Caki2 (cell line): ENCODE data around the gene KLF11. TPM values are rescaled to one million over a fixed set of nuclear protein-coding genes. Genes with fewer than 3 reads are reported as not detected.

Source experiments
- DNase-seq: peaks from one replicate; pipeline ENCODE4 v3.0.0-alpha.2; 2015; ENCODE audit warnings: low read depth
- in situ Hi-C: cut with HindIII; loops from 2 replicates; pipeline ENCODE4 v1.10.0; 2016; ENCODE audit warnings: low sequenced_read_pairs, low pct_unique_long_range_greater_than_20kb, mixed read lengths
- total RNA-seq: library from RNA; depleted of rRNA; stranded (reverse); fragments of >200 nt; shearing (Covaris generic); gene quantifications from 2 replicates; pipeline ENCODE4 v1.2.3, GENCODE V29; 2014; ENCODE audit warnings: low replicate concordance

The KLF11 gene
- total RNA-seq, 1 experiment from 2014 or later: 13.1 TPM

- in situ Hi-C loops: no loop called here
- DNase-seq: no peak
These were observed 8.9 kb downstream of the KLF11 start for GRCh38 chr2:10052216-10052615.

GRCh38 chr2:10053351-10053750 is 10.0 kb downstream of the KLF11 start:
- no peak for DNase-seq
- in situ Hi-C loops: no loop called here

- no peak for DNase-seq
- in situ Hi-C loops: no loop called here
These were observed 11.1 kb downstream of the KLF11 start for GRCh38 chr2:10054424-10054823.

- no peak for DNase-seq
- in situ Hi-C loops: no loop called here
These were observed 11.6 kb downstream of the KLF11 start for GRCh38 chr2:10054976-10055375.

GRCh38 chr2:10056439-10056838 is 13.1 kb downstream of the KLF11 start:
- in situ Hi-C loops: no loop called here
- no peak for DNase-seq

- in situ Hi-C loops: no loop called here
- DNase-seq: no peak
These were observed 14.1 kb downstream of the KLF11 start for GRCh38 chr2:10057231-10058107.

- no peak for DNase-seq
- in situ Hi-C loops: no loop called here
These were observed 15.1 kb downstream of the KLF11 start for GRCh38 chr2:10058251-10059015.

GRCh38 chr2:10059016-10059351 is 15.6 kb downstream of the KLF11 start:
- in situ Hi-C loops: no loop called here
- no peak for DNase-seq

GRCh38 chr2:10059552-10060335 is 16.4 kb downstream of the KLF11 start:
- no peak for DNase-seq
- in situ Hi-C loops: no loop called here

- no peak for DNase-seq
- in situ Hi-C loops: no loop called here
These were observed 18.0 kb downstream of the KLF11 start for GRCh38 chr2:10061221-10061925.

- no peak for DNase-seq
- in situ Hi-C loops: no loop called here
These were observed 19.6 kb downstream of the KLF11 start for GRCh38 chr2:10062931-10063365.

GRCh38 chr2:10063566-10063965 is 20.2 kb downstream of the KLF11 start:
- no peak for DNase-seq
- in situ Hi-C loops: no loop called here

GRCh38 chr2:10064932-10065772 is 21.8 kb downstream of the KLF11 start:
- in situ Hi-C loops: no loop called here
- no peak for DNase-seq

GRCh38 chr2:10065773-10066055 is 22.4 kb downstream of the KLF11 start:
- no peak for DNase-seq
- in situ Hi-C loops: no loop called here

GRCh38 chr2:10067330-10067729 is 24.0 kb downstream of the KLF11 start:
- DNase-seq: no peak
- in situ Hi-C loops: no loop called here

GRCh38 chr2:10067881-10068280 is 24.5 kb downstream of the KLF11 start:
- no peak for DNase-seq
- in situ Hi-C loops: no loop called here

- in situ Hi-C loops: no loop called here
- DNase-seq: no peak
These were observed 27.8 kb downstream of the KLF11 start for GRCh38 chr2:10071176-10071575.

- no peak for DNase-seq
- in situ Hi-C loops: no loop called here
These were observed 28.2 kb downstream of the KLF11 start for GRCh38 chr2:10071595-10071994.
